Activated T-helper 2 cell treated with anti-CD3 and anti-CD28 coated beads, Interferon-gamma antibody, Interleukin-2, Interleukin-4, amounts not matched to agents 10 μg/mL and 5 μg/mL and 100 μg/mL, durations not matched to agents 14 hours and 24 hours and 36 hours (primary cell): Measurements from ENCODE around the gene TRAPPC4. TPM values are rescaled to one million over a fixed set of nuclear protein-coding genes. Genes with fewer than 3 reads are reported as not detected.
A peak's percentile ranks its signal among the peaks of the same experiment; 100 is the strongest.

Source experiments
- DNase-seq: peaks from one replicate; pipeline ENCODE4 v3.0.0; 2021; ENCODE audit warnings: low spot score
- H3K27ac Mint-ChIP-seq: one replicate; pipeline ENCODE4 v1.8.0; 2021; ENCODE audit warnings: mixed read lengths
- H3K27me3 Mint-ChIP-seq: one replicate; pipeline ENCODE4 v1.8.0; 2021; ENCODE audit warnings: low read depth, mixed read lengths
- H3K36me3 Mint-ChIP-seq: one replicate; pipeline ENCODE4 v1.8.0; 2021; ENCODE audit warnings: low read depth, mixed read lengths
- H3K4me1 Mint-ChIP-seq: one replicate; pipeline ENCODE4 v1.8.0; 2021; ENCODE audit warnings: low read depth, mixed read lengths
- H3K4me3 Mint-ChIP-seq: one replicate; pipeline ENCODE4 v1.8.0; 2021; ENCODE audit warnings: low read depth, mild to moderate bottlenecking, moderate library complexity, mixed read lengths
- H3K9me3 Mint-ChIP-seq: one replicate; pipeline ENCODE4 v1.8.0; 2021; ENCODE audit warnings: mixed read lengths
- intact Hi-C: fragments of 100-400 bp; cut with micrococcal nuclease; formaldehyde crosslinking; loops from one replicate; pipeline ENCODE4 v1.15.1; 2023
- total RNA-seq: library from RNA; stranded (reverse); gene quantifications from 2 replicates; pipeline ENCODE4 v1.2.3, GENCODE V29; 2022

TRAPPC4 gene
- total RNA-seq, 1 donor from 2014 or later = 128 TPM

DNA sequence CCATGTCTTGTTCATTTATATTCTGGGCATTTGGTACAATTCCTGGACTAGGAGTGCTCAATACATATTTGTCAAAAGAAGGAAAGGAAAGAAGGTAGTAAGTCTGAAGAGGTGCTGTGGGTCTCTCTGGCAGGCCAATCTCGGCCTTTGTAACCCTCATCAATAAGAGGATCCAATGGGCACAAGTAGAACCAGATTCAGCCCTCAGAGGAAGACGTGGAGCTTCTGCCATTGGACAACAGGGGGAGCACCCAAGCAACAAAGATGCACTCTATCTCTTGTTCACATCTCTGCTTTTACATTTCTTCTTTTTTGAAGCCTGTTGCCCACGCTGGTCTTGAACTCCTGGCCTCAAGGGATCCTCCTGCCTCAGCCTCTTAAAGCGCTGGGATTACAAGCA lies 46.8 kb downstream of the TRAPPC4 start:
- peak; percentile 51 for DNase-seq
- intact Hi-C loops = loop anchor here (1.0 to 5.0 kb wide), 2 partner anchors 132 to 267 kb away; partner anchors contain the start of gene RNF26
- H3K4me3 Mint-ChIP-seq = peak overlapping the region; percentile 30
- peak overlapping the region; percentile 34 for H3K27ac Mint-ChIP-seq
- no peaks in the 10 kb centered on the region for H3K9me3 Mint-ChIP-seq
- H3K36me3 Mint-ChIP-seq = peaks cover 3% of the 10 kb centered on the region
- H3K27me3 Mint-ChIP-seq = no peaks in the 10 kb centered on the region
- H3K4me1 Mint-ChIP-seq = peaks cover 23% of the 10 kb centered on the region

DNA sequence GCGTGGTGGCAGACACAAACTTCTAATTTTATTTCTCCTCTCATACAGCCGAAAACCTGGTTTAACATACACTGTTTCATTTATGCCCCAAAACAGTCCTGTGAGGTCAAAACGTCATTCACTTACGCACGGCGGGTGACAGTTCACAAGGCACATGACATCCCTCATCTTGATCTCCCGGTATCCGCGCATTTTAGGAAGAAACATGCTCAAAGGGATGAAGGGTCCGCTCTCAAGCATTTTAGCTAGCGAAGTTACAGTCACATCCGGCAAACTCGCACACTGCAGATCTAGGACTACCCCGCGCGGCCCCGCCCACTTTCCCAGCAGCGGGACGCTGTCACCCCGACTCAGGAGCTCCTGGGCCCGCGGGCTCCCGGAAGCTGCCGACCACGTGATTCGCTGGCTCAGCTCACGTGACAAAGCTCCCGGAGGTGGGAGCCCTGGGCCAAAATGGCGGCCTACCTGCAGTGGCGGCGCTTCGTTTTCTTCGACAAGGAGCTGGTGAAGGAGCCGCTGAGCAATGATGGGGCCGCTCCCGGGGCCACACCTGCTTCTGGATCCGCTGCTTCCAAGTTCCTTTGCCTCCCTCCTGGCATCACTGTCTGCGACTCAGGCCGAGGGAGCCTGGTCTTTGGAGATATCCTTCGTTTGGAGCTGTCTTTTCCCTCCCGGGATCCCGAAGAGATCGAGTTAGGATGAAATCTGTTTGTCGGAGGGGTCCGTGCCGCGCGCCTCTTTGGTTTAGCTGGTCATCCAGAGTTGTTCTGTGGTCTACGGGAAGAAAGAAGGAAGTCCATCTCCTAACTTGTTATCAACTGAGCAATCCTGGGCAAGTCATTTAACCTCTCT lies 49.0 kb downstream of the TRAPPC4 start, which contains the start of gene VPS11:
Gene VPS11, plus strand, starts transcription at position 448 of the 852 bp plus-strand sequence. Its CDS starts 6 bp downstream, at position 454.
- Mint-ChIP-seq H3K36me3 (peaks cover 16% of the 10 kb centered on the region), H3K4me1 (peaks cover 23% of the 10 kb centered on the region), H3K4me3 (peak within 1 kb of the TSS; percentile 92), H3K27me3 (no peaks in the 10 kb centered on the region), H3K27ac (peak within 1 kb of the TSS; percentile 97), H3K9me3 (no peaks in the 10 kb centered on the region)
- DNase-seq = peak; percentile 98
- intact Hi-C loops = loop anchor here (1.0 to 5.0 kb wide), 7 partner anchors 10 to 265 kb away; partner anchors contain the start of genes DPAGT1, HYOU1, NLRX1 and RNF26

Other genes with a start within 250 kb of the TRAPPC4 start
- gene DDX6, start 227.6 kb upstream of the TRAPPC4 start, total RNA-seq = 132 and 135 TPM in 2 replicates
- 7.5 and 8.1 TPM in 2 replicates for gene CXCR5, start 134.9 kb upstream of the TRAPPC4 start, total RNA-seq
- gene BCL9L, start 92.8 kb upstream of the TRAPPC4 start, total RNA-seq = 21.9 and 23.7 TPM in 2 replicates
- 0.21 TPM in 1 of 2 replicates, not detected in the other for gene UPK2, start 62.5 kb upstream of the TRAPPC4 start, total RNA-seq
- gene FOXR1, start 47.0 kb upstream of the TRAPPC4 start, total RNA-seq = not detected in 2 replicates
- gene CENATAC, start 20.6 kb upstream of the TRAPPC4 start, total RNA-seq = 44.2 and 47.7 TPM in 2 replicates
- gene RPS25, start 423 bp upstream of the TRAPPC4 start, total RNA-seq = 1,728 and 1,773 TPM in 2 replicates
- gene SLC37A4, start 12.1 kb downstream of the TRAPPC4 start, total RNA-seq = 31.7 and 34.4 TPM in 2 replicates
- gene HYOU1, start 38.4 kb downstream of the TRAPPC4 start, total RNA-seq = 215 and 226 TPM in 2 replicates
- gene VPS11, start 49.1 kb downstream of the TRAPPC4 start, total RNA-seq = 24.3 and 25.8 TPM in 2 replicates
- 57.4 and 59.0 TPM in 2 replicates for gene HMBS, start 66.1 kb downstream of the TRAPPC4 start, total RNA-seq
- 82.2 and 83.4 TPM in 2 replicates for gene DPAGT1, start 83.1 kb downstream of the TRAPPC4 start, total RNA-seq
- 24.6 and 25.2 TPM in 2 replicates for gene C2CD2L, start 88.6 kb downstream of the TRAPPC4 start, total RNA-seq
- gene HINFP, start 102.8 kb downstream of the TRAPPC4 start, total RNA-seq = 29.8 and 35.5 TPM in 2 replicates
- gene ABCG4, start 130.3 kb downstream of the TRAPPC4 start, total RNA-seq = 0.11 and 0.16 TPM in 2 replicates
- gene NLRX1, start 150.0 kb downstream of the TRAPPC4 start, total RNA-seq = 26.4 and 31.6 TPM in 2 replicates
- 0.48 and 0.57 TPM in 2 replicates for gene NHERF4, start 166.7 kb downstream of the TRAPPC4 start, total RNA-seq
- gene CBL, start 187.6 kb downstream of the TRAPPC4 start, total RNA-seq = 38.6 and 39.6 TPM in 2 replicates